Measurements from ENCODE around the gene CBFA2T2.
"Not testable (repeated sequence)": the region's sequence is repeated elsewhere in the genome, so short reads cannot be mapped to it uniquely, and the experiment has no call there.

The CBFA2T2 gene

GRCh38 chr20:33558348-33559144, 68.7 kb downstream of the CBFA2T2 start:
- Mint-ChIP-seq H3K4me1 (peaks cover 51% of the 10 kb centered on the region), H3K36me3 (ENCODE audit: low read depth) (peaks cover 21% of the 10 kb centered on the region), H3K9me3 (no peaks in the 10 kb centered on the region), H3K27ac (no peak overlapping the region), H3K27me3 (ENCODE audit: low read depth) (no peaks in the 10 kb centered on the region), H3K4me3 (no peak overlapping the region)
- TF ChIP-seq, protein P1, sequence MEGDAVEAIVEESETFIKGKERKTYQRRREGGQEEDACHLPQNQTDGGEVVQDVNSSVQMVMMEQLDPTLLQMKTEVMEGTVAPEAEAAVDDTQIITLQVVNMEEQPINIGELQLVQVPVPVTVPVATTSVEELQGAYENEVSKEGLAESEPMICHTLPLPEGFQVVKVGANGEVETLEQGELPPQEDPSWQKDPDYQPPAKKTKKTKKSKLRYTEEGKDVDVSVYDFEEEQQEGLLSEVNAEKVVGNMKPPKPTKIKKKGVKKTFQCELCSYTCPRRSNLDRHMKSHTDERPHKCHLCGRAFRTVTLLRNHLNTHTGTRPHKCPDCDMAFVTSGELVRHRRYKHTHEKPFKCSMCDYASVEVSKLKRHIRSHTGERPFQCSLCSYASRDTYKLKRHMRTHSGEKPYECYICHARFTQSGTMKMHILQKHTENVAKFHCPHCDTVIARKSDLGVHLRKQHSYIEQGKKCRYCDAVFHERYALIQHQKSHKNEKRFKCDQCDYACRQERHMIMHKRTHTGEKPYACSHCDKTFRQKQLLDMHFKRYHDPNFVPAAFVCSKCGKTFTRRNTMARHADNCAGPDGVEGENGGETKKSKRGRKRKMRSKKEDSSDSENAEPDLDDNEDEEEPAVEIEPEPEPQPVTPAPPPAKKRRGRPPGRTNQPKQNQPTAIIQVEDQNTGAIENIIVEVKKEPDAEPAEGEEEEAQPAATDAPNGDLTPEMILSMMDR (IDR thresholded peaks at IDR 0.05; ENCODE audit: unreplicated experiment in 3 of 3) = no peak

DNA sequence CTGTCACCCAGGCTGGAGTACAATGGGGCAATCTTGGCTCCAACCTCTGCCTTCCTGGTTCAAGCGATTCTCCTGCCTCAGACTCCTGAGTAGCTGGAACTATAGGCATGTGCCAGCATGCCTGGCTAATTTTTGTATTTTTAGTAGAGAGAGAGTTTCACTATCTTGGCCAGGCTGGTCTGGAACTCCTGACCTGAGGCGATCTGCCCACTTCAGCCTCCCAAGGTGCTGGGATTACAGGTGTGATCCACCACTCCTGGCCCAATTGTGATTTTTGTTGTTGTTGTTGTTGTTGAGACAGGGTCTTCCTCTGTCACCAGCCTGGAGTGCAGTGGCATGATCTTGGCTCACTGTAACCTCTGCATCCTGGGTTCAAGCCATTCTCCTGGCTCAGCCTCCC, 69.3 kb downstream of the CBFA2T2 start:
- Mint-ChIP-seq H3K9me3 (no peaks in the 10 kb centered on the region), H3K4me1 (peaks cover 54% of the 10 kb centered on the region), H3K4me3 (no peak overlapping the region), H3K27ac (no peak overlapping the region), H3K36me3 (ENCODE audit: low read depth) (peaks cover 18% of the 10 kb centered on the region), H3K27me3 (ENCODE audit: low read depth) (no peaks in the 10 kb centered on the region)
- TF ChIP-seq, protein P1 (IDR thresholded peaks at IDR 0.05; ENCODE audit: unreplicated experiment in 3 of 3) = no peak

- Mint-ChIP-seq H3K9me3 (no peaks in the 10 kb centered on the region), H3K4me1 (peaks cover 53% of the 10 kb centered on the region), H3K27me3 (ENCODE audit: low read depth) (no peaks in the 10 kb centered on the region), H3K4me3 (no peak overlapping the region), H3K27ac (peak overlapping the region in 1 of 3 experiments; percentile 66), H3K36me3 (ENCODE audit: low read depth) (peaks cover 18% of the 10 kb centered on the region)
- TF ChIP-seq, protein P1 (IDR thresholded peaks at IDR 0.05; ENCODE audit: unreplicated experiment in 3 of 3) = no peak
Measured at GRCh38 chr20:33560026-33560425, 70.1 kb downstream of the CBFA2T2 start.

DNA sequence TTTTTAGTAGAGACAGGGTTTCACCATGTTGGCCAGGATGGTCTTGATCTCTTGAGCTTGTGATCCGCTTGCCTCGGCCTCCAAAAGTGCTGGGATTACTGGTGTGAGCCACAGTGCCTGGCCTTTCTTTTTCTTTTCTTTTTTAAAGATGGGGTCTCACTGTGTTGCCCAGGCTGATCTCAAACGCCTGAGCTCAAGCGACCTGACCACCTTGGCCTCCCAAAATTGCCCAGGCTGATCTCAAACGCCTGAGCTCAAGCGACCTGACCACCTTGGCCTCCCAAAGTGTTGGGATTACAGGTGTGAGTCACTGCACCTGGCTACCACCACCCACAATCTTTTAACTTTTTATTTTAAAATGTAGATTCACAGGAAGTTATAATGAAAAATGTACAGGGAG, 71.2 kb downstream of the CBFA2T2 start:
- H3K27me3 Mint-ChIP-seq (ENCODE audit: low read depth); H3K9me3 Mint-ChIP-seq; H3K27ac Mint-ChIP-seq; H3K4me3 Mint-ChIP-seq: not testable (repeated sequence)
- H3K4me1 Mint-ChIP-seq = peaks cover 47% of the 10 kb centered on the region
- H3K36me3 Mint-ChIP-seq (ENCODE audit: low read depth) = peaks cover 13% of the 10 kb centered on the region

DNA sequence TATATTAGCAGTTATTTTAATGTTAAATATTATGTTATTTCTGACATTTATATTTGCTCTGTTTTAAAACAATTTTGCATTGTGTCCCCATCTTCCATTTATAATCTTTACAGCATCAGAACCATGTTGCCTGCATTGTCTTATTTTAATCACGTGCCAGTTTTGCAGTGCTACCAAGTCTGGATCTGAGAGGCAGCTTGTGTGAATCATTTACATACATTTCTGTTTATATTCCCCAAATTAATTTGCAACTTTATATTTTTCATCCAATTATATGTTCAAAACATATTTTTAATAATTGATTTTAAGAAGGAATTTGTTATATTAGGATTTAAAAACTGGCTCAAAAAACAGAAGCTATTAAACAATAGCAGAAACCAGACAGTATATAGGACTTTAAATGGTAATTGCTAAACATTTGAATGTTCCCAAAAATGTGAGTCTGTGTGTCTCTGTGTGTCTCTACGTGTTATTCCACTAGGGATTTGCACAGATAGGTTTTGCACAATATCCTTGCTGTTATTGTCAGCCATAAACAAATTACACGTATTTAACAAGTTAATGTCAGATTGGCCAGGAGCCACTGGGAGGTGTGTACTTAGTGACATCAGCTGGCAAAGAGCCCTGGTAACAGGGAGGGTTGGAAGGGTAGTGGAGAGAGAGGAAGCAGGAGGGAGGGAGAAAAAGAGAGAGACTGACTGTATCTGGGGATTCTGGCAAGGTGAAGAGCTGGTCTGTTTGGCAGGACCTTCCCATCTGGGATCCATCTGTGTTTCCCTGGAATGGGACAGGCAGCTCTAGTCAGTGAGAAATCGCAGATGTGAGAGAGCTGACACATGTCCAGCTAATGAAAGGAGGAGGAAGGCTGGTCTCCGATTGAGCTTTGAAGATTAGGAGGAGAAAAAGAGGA, 72.1 kb downstream of the CBFA2T2 start:
- Mint-ChIP-seq H3K4me3 (peak overlapping the region; percentile 14 to 57 (median 57)), H3K4me1 (peaks cover 47% of the 10 kb centered on the region), H3K36me3 (ENCODE audit: low read depth) (peaks cover 11% of the 10 kb centered on the region), H3K9me3 (no peaks in the 10 kb centered on the region), H3K27me3 (ENCODE audit: low read depth) (no peaks in the 10 kb centered on the region), H3K27ac (peak overlapping the region; percentile 60 to 75 (median 73))
- TF ChIP-seq, protein P1 (IDR thresholded peaks at IDR 0.05; ENCODE audit: unreplicated experiment in 3 of 3) = no peak

DNA sequence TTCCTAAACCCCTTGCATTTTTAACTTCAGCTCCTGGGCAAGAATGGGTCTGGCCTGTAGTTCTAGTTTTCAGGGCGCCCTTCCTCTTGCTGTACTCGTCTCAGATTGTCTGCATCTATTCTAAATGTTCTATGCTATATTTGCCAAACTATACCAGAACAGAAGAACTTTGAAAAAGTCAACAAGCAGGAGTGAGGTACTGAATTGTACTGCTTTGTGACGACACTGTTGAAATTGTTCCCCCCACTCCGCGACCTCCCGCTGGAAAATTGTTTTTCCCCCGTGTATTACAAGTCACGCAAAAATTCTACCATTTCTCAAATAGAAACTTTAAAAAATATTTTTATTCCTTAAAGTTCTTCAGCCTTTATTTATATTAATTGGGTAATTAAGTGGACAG, 73.9 kb downstream of the CBFA2T2 start:
- Mint-ChIP-seq H3K4me1 (peaks cover 58% of the 10 kb centered on the region), H3K27me3 (ENCODE audit: low read depth) (no peaks in the 10 kb centered on the region), H3K9me3 (no peaks in the 10 kb centered on the region), H3K36me3 (ENCODE audit: low read depth) (no peaks in the 10 kb centered on the region), H3K4me3 (no peak overlapping the region), H3K27ac (peak overlapping the region; percentile 30 to 74 (median 60))
- TF ChIP-seq, protein P1 (IDR thresholded peaks at IDR 0.05; ENCODE audit: unreplicated experiment in 3 of 3) = no peak
